ENCODE results near the gene TGFBI.

Gene TGFBI

DNA sequence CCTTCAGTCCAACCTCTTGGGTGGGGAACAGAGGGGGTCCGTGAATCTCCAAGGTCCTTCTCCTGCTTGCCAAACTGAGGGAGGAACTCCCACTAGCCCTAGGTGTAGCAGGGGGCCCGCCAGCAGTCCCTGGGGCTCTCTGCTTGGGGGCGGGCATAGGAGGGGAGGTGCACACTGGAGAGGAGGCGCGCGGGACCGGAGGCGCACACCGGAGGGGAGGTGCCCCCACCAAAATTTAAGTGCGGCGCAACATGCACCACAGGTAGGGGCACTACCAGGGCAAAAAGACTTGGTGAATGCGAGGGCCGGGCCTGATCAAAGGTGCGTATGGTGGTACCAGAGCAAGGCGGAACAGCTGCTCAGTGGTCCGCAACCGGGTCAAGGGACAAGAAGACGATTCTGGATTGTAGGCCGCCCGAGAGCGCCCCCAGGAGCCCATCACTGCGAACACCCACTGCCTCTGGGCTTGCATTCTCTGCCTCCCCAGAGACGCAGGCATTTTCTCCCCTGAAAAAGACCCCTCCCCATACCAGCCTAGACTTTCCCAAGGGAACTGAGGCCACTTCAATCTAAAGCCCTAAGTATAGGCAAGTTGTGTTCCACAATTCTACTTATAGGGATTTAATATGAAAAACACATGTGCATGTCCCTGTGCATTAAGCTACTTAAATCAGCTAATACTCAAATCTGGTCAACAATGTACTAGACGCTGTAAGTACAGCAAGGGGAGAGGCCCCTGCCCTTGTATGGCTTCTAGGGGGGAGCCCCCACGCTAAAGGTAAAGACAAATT lies 50.6 kb downstream of the TGFBI start:
- H3K27ac ChIP-seq = peak overlapping the region in 1 of 21 experiments; percentile 2
- peak overlapping the region in 1 of 7 experiments; percentile 6 for H3K4me3 ChIP-seq

DNA sequence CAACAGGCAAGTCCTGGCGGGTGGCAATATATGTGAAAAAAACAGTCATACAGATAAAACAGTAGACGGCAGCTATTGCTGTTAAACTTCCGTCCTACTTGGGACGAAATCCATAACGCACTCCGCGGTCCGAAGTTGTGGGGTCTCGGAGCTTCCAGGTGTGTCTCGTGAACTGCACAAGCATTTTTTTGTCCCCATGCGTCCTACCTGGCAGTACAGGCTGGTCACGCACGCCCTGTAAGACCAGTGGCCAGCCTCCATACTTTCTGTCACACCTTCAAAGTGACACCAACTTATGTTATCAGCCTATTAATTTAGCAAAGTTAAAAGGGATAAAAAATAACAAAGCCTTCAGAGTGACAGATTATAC lies 51.3 kb downstream of the TGFBI start:
- peak overlapping the region in 3 of 21 experiments; percentile 2 to 73 (median 31) for H3K27ac ChIP-seq
- peak overlapping the region in 6 of 7 experiments; percentile 2 to 40 (median 22) for H3K4me3 ChIP-seq

DNA sequence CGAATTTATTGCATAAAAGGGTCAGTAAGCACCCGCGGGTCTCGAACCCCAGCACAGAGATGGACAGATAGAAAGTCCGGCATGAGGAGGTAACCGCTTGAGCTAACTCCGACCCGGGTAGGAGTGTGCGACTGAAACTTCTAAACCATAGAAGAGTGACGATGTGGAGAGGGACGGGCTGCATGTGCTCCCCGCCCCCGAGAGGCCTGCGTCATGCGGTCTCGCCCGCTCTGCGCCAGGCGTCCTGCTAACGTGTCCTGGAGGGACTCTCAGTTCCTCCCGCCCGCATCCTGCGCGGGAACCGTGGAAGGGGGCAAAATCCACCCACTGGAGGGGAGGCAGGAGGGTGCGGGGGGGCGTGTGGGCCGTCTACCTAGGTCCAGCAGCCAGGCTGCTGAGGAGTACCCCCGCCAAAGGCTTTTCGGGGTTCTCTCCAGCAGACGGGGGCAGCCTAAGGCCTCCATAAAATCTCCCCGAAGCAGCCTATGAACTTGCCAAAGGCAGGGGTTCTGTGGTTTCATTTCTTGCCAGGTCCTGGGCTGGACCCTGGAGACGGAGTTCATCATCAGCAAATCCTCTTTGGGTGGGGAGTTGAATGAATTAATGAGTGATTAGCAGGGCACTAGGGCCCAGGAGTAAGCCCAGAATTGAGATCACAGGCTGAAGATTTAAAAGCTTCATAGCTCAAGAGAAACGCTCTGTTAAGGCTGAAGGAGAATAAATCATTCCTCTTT lies 51.9 kb downstream of the TGFBI start:
- Histone ChIP-seq H3K4me3 (peak overlapping the region in 6 of 7 experiments; percentile 2 to 40 (median 22)), H3K27ac (peak overlapping the region in 14 of 21 experiments; percentile 9 to 84 (median 41))

DNA sequence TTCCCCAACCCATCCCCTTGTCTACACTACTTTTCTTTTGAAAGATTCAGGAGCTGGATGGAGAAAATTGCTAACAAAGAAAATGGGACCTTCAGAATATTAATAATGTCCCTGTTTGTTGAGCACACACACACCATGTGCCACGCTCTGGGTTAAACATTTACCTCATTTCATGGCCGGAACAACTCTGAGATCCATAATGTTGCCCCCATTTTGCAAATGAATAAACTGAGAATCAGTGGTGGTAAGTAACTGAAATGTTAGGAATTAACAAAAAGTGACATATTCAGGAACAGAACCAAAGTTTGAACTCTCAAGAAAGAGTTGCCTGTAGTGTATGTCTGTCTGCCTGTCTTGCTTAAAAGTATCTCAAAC lies 52.4 kb downstream of the TGFBI start:
- peak overlapping the region in 1 of 7 experiments; percentile 40 for H3K4me3 ChIP-seq

DNA sequence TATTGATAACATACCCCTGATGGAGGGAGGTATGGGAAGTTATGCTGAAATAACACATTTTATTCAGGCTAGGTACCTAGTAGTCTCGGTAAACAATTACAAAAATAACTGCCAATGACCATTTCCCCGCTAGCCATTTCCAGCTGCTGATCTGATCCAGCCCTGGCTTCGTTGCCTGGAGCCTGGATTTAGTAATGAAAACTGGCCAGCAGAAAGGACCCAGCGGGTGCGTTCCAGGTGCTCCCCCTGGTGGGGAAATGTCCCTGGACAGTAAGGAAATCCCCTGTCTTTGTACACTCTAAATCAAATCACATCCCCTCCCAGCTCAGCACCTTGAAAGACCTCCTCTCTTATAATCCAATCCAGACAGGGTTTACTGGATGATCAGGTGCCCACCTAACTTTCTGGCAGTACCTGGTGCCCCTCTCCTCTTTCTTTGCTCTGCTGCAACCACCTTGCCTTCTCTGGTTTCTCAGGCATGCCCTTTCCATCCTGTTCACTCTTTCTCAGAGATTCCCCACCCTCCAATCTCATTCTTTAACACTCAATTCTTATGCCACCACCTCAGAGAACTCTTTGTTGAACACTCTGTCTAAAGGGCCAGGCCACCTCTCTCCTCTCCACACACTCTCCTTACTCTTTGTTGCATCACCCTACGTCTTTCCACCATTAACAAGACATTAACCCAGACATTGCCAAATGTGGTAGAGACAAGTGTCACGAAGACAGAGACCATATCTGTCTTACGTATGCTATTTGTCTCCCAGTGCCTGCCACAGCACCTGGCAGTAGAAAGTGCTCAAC lies 53.8 kb downstream of the TGFBI start:
- H3K4me3 ChIP-seq = no peak overlapping the region
- H3K27ac ChIP-seq = no peak overlapping the region

More for the DNA sequence above, 52.4 kb downstream of the TGFBI start:
- peak overlapping the region in 8 of 21 experiments; percentile 10 to 84 (median 46) for H3K27ac ChIP-seq

DNA sequence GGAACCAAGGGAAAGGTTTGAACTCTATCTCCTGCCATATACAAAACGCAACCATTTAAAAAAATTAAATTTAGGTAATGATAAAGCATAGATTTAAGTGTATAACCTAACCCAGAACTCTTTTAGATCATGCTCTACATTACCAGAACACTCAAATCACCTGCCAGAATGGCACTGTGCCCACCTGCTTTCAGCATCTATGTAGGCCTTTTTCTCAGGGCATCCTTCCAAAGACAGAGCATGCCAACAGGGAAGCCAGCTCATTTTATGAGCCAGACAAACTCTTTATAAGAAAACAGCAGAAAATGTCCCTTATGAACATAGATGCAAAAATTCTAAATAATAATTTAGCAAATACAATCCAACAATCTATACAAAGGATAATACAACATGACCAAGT lies 55.9 kb downstream of the TGFBI start:
- Histone ChIP-seq H3K4me3 (no peak overlapping the region), H3K27ac (no peak overlapping the region)

DNA sequence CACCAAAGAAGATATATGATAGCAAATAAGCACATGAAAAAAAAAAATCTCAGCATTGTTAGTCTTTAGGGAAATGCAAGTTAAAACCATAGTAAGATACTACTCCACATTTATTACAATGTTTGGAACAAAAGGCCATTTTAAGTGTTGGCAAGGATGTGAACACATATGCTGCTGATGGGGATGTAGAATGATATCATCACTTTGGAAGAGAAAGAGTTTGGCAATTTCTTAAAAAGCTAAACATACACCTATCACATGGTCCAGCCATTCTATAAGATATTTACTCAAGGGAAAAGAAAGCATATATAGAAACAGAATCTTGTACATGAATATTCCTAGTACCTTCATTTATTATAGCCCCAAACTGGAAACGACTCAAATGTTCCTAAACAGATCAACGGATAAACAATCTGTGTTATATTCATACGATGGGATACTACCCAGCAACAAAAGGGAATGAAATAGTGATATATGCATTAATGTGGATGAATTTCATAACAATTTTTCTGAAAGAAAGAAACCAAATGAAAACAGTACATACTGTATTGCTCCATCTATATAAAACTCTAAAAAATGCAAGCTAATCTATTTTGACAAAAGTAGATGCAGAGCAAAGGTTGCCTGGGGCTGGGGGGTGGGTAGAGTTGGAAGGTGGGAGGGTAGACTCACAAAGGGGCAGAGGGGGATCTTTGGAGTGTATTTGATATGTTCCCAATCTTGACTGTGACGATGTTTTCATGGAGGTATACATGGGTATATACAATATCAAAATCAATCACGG lies 58.2 kb downstream of the TGFBI start:
- Histone ChIP-seq H3K4me3 (no peak overlapping the region), H3K27ac (peak overlapping the region in 4 of 21 experiments; percentile 19 to 64 (median 39))

DNA sequence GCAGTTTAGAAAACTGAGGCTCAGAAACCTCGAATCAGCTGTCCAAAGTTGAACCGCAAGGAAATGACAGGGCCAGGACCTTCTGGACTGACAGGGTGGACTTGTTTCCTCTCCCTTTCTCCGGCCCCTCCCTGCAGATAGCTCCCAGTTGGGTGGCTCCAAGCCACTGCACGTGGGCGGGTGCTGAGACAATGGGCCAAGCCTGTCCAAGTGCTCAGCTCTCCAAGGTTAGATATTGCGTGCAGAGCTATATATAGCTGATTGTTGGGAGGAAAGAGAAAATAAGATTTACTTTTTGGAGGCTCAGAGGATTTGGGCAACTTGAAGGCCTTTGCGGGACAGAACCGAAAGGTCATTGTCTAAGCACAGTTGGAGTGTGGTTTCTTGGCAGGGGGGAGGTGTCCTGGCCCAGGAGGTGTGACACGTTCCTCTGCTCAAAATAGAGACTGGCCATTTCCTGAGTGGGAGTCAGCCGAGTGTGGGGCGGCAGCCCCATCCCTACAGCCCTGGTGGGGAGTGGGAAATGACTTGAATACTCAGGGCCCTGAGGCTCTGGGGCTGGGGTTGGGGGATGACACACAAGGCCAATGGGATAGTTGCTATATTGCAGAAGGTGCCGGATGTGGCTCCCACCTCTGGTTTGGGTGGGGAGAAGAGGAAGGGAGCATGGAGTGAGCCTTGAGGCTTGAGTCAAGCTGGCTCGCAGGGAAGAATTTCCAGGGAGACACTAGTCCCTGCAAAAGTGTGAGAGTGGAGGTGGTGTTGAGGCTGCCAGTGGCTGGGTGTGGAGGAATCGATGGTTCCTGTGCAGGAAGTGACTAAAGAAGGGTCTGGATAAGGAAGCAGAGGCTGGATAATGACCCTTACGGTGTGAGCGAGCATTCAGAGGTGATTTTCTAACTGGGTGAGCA lies 59.4 kb downstream of the TGFBI start:
- peak overlapping the region in 15 of 21 experiments; percentile 8 to 78 (median 59) for H3K27ac ChIP-seq
- H3K4me3 ChIP-seq = no peak overlapping the region

DNA sequence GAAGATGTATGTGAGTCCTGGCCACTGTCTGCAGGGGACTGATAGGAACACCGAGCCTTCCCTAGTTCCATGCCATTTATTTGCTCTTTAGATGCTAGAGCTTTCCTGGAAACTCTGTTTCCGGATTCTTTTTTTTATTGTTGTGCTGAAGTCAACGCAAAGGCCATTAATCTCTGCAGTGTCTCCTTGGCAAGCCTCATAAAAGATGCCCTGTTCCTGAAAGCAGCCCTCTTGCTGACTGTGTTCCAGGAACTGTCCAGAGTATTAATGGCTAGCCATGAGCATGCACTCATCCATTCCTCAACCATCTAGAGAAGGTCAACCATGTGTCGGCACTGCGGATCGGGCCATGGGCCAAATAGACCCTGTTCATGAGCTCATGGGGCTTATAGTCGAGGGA lies 61.0 kb downstream of the TGFBI start:
- Histone ChIP-seq H3K4me3 (no peak overlapping the region), H3K27ac (no peak overlapping the region)

DNA sequence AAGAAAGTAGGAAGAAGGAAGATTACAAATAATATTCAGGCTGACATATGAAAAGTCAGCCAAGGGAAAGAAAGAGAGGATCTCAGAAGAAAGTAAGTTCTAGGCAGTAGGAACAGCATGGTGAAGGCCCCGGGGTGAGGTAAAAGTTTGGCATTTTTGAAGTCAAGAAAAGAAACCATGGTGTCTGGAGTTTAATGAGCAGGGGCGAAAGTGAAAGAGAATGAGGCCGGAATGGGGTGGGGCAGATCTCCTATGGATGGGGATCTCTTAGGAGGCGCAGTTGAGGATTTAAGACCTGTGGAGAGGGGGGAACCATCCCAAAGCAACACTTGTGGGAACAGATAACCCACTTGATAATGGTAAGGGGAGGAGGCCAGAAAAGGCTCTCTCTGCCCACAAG lies 61.5 kb downstream of the TGFBI start:
- no peak overlapping the region for H3K27ac ChIP-seq
- H3K4me3 ChIP-seq = no peak overlapping the region

DNA sequence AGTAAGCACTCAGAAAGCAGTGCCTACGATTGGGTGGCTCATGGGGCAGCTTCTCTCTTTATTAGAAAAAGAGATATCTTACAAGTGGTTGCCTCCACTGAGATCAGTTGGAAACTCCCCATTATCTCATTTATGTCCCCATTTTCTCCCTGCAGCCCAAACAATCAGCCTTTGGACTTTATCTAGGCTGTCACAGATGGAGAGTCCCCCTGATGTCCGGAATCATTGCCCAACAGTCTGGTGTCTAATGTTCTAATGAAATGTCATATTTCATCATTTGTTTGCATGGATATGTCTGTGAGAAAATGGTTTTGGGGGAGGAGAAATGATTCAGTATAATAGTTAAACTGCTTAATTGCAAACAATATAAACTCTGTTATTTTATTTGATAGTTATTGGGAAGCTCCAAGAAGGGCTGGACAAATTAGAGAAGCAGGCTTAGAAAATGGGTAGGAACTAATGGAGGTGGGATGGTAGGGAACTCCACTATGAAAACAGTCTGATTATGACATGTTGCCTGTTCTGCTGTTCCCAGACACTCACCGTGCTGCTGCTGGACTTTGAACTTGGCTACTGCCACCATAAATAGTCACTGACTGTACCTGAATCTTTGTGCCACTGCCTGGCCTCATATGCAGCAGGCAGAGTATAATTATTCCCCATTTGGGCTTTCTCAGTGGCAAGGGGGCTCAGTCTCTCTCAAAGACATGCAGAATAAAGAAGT lies 65.6 kb downstream of the TGFBI start:
- H3K4me3 ChIP-seq = no peak overlapping the region

DNA sequence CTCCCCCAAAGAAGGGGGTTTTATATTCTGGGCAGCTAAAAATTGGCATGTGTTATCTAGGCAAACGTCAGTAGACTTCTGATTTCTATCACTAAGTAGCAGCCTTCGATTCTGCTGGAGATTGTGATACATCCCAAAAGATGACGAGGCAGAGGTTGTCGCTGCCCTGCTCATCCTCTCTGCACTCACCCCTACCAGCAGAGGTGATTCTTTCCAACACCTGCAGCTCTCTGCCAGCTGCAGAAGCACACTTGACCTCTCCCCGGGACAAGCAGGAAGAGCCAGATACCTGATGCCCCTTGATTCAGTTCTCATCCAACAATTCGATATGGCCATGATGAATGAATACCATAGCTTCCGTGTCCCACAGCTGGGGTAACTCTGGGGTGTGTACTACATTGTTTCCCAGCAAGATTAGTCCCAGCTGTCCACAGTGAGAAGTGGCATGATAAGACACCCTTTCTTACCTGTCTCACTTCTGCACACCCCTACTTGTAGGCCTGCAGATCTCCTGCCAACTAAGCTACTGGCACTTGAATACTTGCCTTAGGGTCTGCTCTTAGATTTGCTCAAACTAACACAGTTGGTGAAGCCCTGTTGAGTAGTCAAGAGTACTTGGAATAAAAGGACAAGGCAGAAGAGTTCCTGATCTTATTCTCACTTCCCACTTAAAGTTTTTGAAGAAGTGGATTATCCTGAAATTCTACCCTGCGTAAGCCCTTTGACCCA lies 66.3 kb downstream of the TGFBI start:
- Histone ChIP-seq H3K27ac (no peak overlapping the region), H3K4me3 (no peak overlapping the region)

More for the DNA sequence above, 65.6 kb downstream of the TGFBI start:
- H3K27ac ChIP-seq = no peak overlapping the region

DNA sequence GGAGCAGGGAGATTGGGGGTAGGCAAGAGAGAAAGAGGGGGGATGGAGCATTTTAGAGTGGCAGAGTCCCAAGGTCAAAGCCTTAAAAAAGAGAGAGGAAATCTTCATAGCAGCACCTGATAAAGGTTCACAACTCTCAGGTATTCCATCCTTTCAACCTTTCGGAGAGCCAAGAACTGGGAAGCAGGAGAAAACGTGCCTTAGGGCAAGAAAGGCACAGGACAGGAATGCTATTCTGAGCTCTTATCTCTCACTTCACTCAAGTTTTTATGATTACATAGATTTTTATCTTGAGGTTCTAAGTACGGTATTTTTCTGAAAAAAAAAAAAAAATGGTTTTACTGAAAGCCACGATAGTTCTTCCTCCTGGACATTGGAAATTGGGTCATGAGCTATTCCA lies 69.4 kb downstream of the TGFBI start:
- Histone ChIP-seq H3K27ac (no peak overlapping the region), H3K4me3 (no peak overlapping the region)

DNA sequence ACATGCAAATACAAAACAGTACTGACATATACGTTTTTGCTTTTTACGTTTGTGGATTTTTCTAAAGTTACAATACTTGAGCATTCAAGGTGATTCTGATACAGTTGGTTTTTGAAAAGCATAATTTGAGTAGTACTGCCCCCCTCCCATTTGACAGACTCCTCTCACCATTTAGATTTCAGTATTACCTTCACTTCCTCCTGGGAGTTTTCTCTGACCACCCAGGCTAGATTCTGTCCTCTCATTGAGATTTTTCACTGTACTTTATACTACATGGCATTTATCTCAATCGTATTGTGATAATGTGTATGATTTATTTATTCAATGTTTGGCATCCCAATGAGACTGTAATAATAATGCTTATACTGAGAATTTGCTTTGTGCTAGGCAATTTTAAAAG lies 71.1 kb downstream of the TGFBI start:
- no peak overlapping the region for H3K27ac ChIP-seq
- no peak overlapping the region for H3K4me3 ChIP-seq

DNA sequence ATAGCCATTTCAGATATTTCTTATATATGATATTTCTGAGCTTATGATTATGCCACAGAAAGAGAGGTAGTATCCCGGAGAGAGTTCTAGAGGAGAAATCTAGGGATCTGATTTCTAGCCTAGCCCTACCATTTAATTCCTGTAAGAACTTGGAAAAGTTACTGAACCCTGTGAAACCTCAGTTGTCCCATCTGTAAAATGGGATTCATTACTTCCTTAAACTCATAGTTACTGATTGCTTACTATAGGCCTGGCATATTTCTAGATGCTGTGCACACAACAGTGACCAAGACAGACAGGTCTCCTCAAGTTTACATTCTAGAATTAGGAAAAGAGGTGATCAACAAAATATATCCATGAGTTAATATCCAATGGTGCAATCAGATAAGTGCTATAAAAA lies 73.1 kb downstream of the TGFBI start:
- Histone ChIP-seq H3K27ac (no peak overlapping the region), H3K4me3 (no peak overlapping the region)

DNA sequence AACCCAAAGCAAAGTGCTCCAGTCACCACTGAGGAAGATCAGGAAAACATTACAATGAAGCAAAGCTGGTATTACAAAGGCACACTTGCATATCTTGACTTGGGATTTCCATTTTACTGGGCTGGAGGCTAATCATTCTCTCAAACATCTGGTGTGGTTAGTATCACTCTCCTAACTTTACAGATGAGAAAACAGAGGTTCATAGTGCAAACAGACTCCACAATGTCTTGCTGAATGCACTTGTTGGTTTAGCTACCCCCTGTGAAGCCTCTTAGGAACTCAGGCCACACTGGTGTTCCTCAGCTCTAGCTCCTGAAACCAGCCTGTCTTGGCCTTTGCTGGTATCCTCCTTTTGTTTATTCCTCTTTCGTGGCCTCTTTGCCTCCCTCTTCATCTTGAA lies 74.3 kb downstream of the TGFBI start:
- Histone ChIP-seq H3K27ac (no peak overlapping the region), H3K4me3 (no peak overlapping the region)

DNA sequence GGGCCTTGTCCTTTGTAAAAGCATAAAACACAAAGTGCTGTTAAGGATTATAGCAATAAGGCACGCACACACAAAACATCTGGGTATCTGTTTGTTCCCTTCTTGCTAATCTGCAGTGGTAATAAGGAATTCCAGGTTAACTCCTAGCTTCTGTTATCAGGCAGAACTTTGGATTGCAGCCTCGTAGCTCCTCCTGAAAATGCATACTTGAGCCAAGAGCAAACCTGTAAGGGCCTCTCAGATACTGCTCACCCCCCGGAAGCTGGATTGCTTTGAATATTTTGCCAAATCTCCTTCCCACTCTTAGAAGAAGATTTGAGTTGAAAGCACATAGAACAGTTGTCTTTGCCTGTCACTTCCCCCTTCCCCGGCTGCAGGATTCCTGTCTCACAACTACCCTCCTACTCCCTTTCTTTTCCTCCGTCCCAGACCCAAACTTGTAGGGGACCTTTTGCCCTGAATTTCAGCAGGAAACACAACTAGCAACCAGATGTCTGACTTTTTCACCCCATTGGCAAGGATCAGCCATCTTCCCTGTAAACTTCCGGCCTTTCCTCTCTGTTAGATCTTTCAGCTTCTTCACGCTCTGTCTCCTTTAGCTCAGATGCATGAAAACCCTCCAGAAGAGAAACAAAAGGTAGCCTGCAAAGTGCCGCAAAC lies 75.6 kb downstream of the TGFBI start:
- Histone ChIP-seq H3K4me3 (no peak overlapping the region), H3K27ac (no peak overlapping the region)

Measured in skin epidermis (tissue), 12 donors.